Activated CD4-positive, alpha-beta T cell treated with anti-CD3 and anti-CD28 coated beads, Interleukin-2, Interleukin-6, amounts not matched to agents 100 ng/mL and 50 ng/mL, durations not matched to agents 16 hours and 8 hours (primary cell): ENCODE data around the gene PTPN22.

Source experiments
- DNase-seq: peaks from one replicate; pipeline ENCODE4 v3.0.0-alpha.2; 2020

Gene PTPN22

GRCh38 chr1:113849072-113849471, 22.4 kb downstream of the PTPN22 start:
- no peak for DNase-seq

GRCh38 chr1:113846391-113847035, 25.0 kb downstream of the PTPN22 start:
- no peak for DNase-seq

DNA sequence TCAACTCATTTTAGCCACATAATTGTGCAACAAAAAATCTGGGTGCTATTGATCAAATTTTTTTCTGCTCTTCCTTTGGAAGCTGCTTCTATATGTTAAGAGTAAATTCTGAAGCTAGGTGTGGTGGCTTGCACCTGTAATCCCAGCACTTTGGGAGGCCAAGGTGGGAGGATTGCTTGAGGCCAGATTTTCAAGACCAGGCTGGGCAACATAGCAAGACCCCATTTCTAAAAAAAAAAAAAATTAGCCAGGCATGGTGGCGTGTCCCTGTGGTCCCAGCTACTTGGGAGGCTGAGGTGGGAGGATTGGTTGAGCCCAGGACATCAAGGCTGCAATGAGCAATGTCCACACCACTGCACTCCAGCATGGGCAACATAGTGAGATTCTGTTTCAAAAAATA, 35.0 kb downstream of the PTPN22 start:
- no peak for DNase-seq

DNA sequence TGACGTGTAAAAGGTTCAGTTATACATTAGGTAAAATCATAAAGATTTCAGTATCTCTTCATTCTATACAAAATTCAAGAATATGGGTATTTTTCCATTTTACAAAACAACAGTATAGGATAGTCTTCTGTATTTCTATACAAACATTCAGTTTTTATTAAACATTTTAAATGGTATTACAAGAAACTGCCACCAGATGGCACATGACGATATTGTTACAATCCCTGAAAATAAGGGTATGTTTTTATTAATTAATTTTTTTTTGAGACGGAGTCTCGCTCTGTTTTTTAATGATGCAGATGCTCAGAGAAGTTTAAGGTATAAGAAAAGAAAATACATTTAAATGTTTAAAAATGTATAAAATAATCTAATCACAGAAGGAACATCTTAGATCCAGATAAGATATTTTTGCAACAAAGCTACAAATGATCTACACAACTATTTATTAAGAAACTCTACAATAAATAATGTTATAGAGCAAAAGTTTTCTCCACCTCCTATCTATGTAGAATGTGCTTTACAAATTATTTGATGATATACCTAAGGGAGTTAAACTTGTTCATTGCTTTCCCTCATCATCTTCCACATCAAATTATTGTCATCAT, 35.7 kb downstream of the PTPN22 start:
- DNase-seq, result peak; percentile 51

- no peak for DNase-seq
Measured at GRCh38 chr1:113834716-113835115, 36.8 kb downstream of the PTPN22 start.

GRCh38 chr1:113830039-113830438, 41.5 kb downstream of the PTPN22 start:
- no peak for DNase-seq

DNA sequence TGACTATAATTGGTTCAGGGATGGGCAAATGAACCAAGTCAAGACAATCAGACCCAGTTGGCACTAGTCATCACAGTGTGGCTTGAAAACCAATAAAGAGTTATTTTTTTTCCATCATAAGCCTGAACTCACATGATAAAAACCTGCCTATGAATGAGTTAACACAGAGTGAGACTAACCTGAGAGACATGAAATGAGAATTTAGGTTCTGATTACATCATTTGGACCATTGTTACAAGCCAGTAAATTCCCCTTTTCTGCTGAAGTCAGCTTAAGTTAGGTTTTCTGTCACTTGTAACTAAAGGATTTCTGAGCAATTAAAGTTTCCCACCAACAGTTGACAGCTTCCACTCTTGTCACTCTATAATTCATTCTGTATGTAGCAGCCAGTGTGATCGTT, 49.6 kb downstream of the PTPN22 start:
- no peak for DNase-seq

DNA sequence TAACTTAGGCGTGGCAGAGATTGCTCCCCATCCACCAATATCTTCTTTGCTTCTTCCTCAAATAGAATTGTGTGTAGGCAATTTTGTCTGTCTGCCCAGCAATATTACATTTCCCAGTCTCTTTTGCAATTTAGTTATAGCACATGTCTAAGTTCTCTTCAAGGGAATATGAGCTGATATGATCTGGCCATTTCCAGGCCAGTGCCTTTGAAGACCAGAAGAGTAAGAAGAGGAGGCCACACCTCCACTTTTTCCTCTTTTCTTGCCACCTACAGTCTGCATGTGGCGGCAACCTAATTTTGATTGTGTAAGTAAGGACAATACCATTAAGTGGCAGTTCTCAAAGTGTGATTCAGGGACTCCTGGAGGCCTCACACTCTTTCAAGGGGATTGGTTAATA, 52.9 kb downstream of the PTPN22 start:
- no peak for DNase-seq

DNA sequence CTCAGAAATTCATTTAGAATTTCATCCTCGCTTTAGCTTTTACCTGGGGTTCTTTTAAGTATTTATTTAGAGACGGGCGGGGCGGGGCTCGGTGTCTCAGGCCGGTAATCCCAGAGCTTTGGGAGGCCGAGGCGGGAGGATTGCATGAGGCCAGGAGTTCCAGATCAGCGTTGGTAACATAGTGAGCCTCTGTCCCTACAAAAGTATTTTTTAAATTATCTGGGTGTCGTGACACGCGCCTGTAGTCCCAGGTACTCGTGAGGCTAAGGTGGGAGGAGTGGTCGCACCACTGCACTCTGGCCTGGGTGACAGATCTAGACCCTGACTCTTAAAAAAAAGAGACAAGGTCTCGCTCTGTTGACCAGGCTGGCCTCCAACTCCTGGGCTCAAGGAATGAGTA, 58.3 kb downstream of the PTPN22 start:
- no peak for DNase-seq

- peak; percentile 29 for DNase-seq
Measured at GRCh38 chr1:113812661-113813135, 58.8 kb downstream of the PTPN22 start.

GRCh38 chr1:113811888-113812660, 59.4 kb downstream of the PTPN22 start, which contains the start of gene RSBN1:
Gene RSBN1, minus strand, starts transcription at chr1:113812476. Its CDS starts 64 bp downstream, at chr1:113812412.
- peak; percentile 99 for DNase-seq

- peak; percentile 35 for DNase-seq
Measured at GRCh38 chr1:113811156-113811887, 60.2 kb downstream of the PTPN22 start.

GRCh38 chr1:113809670-113810602, 61.6 kb downstream of the PTPN22 start:
- no peak for DNase-seq

GRCh38 chr1:113808450-113809195, 62.9 kb downstream of the PTPN22 start:
- no peak for DNase-seq

DNA sequence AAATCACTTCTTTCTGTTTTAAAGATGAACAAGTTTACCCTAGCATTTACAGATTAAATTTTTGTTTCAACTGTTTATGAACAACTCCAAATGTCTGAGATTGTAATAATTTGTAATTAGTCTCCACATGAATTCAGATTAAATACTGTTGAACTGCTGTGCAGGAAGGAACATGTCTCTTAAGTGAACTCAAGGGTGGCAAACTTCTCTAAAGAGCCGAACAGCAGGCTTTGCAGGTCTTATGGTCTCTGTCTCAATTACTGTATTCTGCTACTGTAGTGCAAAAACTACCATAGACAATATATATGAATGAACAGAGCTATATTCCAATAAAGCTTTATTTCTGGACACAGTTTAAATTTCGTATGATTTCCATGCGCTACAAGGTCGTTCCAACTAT, 65.9 kb downstream of the PTPN22 start:
- no peak for DNase-seq

DNA sequence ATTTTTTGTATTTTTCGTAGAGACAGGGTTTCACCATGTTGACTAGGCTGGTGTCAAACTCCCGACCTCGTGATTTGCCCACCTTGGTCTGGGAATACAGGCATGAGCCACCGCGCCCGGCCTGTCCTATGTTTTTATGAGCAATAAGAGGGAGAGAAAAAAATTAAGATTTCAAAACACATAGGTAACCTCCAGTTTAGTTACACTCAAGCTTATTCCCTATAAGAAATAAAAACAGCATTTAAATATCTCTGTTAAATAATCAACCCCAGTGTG, 66.3 kb downstream of the PTPN22 start:
- DNase-seq, result no peak

GRCh38 chr1:113804421-113805255, 66.9 kb downstream of the PTPN22 start:
- DNase-seq, result peak; percentile 24

DNA sequence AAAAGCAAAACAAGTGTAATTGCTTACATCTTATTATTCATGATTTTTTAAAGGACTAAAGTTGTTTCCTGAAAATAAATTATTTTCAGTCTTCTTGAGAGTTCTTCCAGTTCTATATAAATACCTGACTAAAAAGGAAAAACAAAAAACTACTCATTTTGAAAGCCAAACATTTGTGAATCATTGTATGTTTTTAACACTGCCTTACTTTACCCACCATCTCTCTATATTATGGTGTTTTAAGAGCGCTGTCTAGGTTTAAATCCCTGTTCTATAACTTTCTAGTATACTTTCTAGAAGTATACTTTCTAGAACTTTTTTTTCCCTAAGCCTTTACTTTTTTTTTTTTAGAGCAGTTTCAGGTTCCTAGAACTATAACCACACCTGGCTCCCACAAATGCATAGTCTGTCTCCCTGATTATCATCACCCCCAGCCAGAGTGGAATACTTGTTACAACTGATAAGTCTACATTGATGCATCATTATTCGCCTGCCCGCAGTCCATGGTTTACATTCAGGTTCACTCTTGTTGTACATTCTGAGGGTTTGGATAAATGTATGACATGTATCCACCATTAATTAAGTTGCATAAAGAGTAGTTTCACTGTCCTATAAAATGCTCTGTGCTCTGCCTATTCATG, 69.0 kb downstream of the PTPN22 start:
- DNase-seq, result peak; percentile 44

GRCh38 chr1:113800487-113800886, 71.0 kb downstream of the PTPN22 start:
- DNase-seq, result no peak

DNA sequence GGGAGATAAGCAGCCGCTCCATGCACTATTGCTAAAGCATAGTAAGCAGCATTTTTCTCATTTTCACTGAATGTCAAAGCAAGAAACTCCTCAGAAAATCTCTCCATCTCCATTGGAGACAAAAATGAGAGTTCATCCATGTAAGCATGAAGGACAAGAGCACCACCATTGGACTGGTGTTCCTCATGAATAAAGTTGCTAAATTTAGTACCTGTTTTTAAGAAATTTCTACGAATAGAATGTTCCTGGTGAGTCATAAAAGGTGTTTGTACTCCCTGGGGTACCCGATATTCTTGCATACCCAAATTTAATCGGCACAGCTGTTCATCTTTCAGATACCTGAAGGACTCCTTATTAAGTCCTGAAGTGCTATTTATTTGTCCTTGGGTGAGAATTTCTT, 74.0 kb downstream of the PTPN22 start:
- no peak for DNase-seq
